HepG2 (cell line): ENCODE measurements around the gene SLU7.

ENCODE experiments used
- CTCF ChIP-seq: sonication (generic); formaldehyde crosslinking; IDR thresholded peaks from 2 replicates; pipeline ENCODE4 v1.5.0; 2020; ENCODE audit warnings: mild to moderate bottlenecking, missing genetic modification reagents, moderate library complexity
- PRMT3 ChIP-seq: sonication (generic); formaldehyde crosslinking; IDR thresholded peaks from 2 replicates; pipeline ENCODE4 v1.8.1; 2022; ENCODE audit warnings: low read depth, mild to moderate bottlenecking, moderate library complexity, missing genetic modification reagents, borderline replicate concordance
- ZNF460 ChIP-seq: sonication (generic); formaldehyde crosslinking; IDR thresholded peaks from 2 replicates; pipeline ENCODE4 v1.5.1; 2020; ENCODE audit warnings: missing genetic modification reagents, mild to moderate bottlenecking, borderline replicate concordance

- TF ChIP-seq PRMT3 (CRISPR knock-in tag) (no peak), ZNF460 (no peak), CTCF (CRISPR knock-in tag) (no peak)
Observed at GRCh38 chr5:160356550-160357347, 62.1 kb downstream of the SLU7 start.
